NCI-H1092 treated with DMSO at 0.1 percent for 48 hours (cell line): ENCODE measurements around the gene WIPF1.

Experiments used
- DNase-seq: peaks from one replicate; lab custom pipeline; 2025; lab: John Stamatoyannopoulos, UW

The WIPF1 gene, protein sequence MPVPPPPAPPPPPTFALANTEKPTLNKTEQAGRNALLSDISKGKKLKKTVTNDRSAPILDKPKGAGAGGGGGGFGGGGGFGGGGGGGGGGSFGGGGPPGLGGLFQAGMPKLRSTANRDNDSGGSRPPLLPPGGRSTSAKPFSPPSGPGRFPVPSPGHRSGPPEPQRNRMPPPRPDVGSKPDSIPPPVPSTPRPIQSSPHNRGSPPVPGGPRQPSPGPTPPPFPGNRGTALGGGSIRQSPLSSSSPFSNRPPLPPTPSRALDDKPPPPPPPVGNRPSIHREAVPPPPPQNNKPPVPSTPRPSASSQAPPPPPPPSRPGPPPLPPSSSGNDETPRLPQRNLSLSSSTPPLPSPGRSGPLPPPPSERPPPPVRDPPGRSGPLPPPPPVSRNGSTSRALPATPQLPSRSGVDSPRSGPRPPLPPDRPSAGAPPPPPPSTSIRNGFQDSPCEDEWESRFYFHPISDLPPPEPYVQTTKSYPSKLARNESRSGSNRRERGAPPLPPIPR

GRCh38 chr2:174597345-174598047 is at the start of gene WIPF1:
WIPF1 (minus strand) TSS chr2:174597804; CDS start chr2:174585573, 12,231 bp downstream.
- DNase-seq, result no peak

DNA sequence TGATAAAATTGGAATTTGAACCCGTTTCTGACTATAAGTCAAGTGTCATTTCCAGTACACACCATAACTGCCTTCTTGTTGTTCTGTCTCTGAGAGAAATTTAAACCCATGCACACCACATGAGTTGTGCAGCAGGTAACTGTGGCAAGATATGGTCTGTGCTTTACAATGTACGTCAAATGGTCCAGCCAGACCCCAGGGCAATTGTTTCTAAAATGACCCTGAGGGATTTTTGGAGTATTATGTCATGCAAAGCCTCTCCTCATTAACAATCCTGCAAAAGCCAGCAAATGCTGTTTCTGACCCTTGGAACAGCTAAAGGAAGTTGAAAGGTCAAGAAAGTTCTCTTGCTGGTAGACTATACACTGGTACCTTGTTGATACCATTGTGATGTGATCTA is 47.7 kb upstream of the WIPF1 start:
- no peak for DNase-seq

DNA sequence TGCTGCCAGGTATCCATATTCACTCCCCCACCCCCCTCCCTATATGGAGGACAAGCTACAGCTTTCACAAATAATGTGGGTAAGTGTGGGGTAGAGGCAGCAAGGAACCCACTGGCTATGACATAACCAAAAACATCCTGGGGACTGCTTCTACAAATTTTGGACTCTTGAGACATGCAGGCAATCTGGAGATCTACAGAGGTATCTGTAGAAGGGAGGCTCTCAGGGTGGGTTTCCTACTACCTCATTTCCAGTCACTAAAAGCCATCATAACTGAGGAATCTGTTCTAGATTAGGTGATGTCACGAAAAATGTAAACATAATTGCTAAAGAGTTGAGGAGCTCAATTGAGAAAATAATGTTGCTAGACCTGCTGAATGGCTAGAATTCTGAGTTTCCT is 46.8 kb upstream of the WIPF1 start:
- no peak for DNase-seq

GRCh38 chr2:174643356-174643755 is 45.8 kb upstream of the WIPF1 start:
- DNase-seq, result no peak

- DNase-seq, result no peak
These were observed 43.6 kb upstream of the WIPF1 start for GRCh38 chr2:174641168-174641567.

DNA sequence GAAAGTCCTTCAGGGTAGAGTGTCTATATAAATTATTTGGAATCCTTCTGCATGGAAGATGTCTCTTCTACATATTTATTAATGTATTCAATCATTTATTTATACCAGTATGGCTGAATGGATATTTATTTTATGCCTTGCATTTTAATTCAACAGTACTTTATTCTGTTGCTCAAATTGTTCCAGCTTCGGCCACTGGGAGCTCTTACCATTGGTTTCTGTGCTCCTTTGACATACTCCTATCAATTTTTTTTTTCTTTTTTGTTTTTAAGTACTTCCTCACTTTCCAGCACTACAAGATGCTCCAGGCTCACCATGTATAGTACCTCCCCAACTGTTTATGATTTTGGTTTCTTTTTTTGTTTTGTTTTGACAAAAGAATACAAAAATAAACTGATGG is 39.4 kb upstream of the WIPF1 start:
- DNase-seq, result no peak

DNA sequence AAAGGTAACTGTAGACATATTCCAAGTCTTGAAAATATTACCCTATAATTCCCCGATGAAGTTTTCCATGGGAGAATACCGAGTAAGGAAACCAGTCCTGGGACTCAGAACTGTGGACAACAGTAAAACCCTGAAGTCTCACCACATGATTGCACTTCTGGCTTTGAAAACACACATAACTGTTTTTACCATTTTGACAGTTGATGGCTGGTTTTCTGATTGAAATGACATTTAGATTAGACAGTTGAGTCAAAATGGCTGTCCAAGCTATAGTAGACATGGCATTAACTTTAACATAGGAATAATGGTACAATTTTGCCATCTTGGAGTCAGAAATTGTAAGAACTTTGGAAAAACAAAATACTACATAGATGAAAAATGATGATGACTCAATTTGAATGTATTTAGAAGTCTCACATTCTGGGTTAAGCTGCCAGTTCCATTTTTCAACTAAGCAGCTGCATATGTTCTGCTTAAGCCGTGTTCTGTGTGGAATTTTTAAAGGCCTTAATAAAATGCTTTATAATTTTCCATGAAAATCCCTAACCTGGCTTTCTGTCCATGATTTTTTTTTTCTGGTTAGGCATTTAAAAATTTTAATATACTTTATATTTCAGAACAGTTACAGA is 38.3 kb upstream of the WIPF1 start:
- no peak for DNase-seq

- DNase-seq, result no peak
These were observed 37.5 kb upstream of the WIPF1 start for GRCh38 chr2:174635015-174635593.

DNA sequence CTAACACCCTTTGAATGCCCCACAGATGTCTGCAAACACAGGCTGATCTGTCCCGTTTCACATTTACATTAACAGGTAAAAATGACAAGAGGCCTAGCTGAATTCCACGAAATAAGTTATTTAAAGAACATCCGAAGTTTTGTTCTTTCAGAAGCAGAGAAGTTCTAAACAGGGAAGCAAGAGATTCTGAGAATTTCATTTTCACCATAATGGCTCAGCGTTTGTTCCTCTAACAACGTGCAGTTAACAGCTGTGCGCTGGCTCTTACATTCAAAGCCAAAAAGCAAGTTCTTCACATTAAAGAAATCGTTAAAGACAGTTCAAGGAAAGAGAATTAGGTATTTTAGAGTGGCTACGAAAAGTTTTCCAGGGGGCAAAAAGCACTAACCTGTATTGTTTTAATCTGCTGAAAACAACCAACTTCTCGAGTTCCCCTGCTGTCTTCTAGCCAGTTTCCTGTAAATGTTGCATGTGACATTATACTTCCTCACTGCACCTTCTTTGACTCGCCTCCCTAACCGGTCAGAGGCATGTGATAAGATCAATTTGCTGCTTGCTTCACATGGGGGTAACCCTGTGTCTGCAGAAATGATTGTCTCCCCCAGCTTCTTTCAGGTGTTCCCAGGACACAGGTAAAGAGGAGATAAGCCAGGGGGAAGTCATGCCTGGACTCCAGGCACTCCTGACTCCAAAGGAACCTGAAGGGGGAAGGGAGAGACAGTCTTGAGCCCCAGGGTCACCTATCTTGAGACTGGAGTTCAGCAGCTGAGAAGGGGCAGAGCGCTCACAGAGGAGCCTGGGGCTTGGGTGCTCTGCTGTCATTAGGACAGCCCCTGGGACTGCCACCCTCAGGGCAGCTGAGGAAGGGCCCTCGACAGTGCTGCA is 36.8 kb upstream of the WIPF1 start:
- no peak for DNase-seq

DNA sequence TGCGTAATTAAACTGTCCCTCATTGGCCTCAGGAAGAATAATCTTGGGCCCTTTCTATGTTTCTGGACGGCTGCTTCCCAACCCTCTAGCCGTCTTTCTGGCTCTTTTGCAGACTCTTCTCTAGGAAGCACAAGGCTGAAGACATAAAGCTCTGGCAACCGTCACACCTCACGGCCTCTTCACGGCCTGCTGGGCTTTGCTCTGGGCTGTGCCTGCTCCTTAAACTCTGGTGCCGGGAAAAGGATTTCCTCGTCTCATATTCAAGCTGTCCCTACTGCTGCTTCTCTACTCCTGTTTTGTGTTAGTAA is 36.0 kb upstream of the WIPF1 start:
- DNase-seq, result no peak

DNA sequence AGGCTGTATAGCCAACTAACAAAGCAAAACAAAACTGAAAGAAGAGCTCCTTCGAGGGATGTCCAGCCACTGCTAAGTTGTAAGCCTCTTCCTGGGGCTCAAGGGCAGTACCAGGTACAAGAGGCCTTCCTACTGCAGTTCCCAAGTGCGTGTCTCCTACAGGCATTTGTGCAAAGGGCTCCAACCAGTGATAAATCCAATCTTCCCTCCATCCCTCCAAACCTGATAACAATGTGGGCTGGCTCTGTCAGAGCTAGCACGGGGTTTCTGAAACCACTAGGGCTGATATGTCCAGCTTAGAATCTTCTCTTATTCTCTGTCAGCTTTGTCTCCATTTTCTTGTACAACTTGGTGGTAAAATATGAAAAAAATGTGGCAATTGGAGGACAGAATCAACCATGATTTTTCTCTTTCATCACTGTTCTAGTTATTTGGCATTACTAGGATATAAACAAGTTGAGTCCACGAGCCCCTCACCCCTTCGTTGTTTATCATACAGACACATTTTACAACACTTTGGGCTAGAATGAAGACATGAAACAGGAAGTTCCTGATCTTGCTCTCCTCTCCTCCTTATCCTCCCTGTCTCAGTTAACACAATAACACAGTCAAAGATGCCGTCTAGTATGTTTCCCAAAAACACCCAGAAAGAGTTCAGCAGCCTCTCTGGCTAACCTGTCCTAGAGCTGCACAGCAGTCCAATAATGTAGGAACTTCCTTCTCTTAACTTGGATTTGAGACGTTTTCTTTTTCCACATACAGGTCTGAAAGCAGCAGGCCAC is 35.4 kb upstream of the WIPF1 start:
- DNase-seq, result no peak

DNA sequence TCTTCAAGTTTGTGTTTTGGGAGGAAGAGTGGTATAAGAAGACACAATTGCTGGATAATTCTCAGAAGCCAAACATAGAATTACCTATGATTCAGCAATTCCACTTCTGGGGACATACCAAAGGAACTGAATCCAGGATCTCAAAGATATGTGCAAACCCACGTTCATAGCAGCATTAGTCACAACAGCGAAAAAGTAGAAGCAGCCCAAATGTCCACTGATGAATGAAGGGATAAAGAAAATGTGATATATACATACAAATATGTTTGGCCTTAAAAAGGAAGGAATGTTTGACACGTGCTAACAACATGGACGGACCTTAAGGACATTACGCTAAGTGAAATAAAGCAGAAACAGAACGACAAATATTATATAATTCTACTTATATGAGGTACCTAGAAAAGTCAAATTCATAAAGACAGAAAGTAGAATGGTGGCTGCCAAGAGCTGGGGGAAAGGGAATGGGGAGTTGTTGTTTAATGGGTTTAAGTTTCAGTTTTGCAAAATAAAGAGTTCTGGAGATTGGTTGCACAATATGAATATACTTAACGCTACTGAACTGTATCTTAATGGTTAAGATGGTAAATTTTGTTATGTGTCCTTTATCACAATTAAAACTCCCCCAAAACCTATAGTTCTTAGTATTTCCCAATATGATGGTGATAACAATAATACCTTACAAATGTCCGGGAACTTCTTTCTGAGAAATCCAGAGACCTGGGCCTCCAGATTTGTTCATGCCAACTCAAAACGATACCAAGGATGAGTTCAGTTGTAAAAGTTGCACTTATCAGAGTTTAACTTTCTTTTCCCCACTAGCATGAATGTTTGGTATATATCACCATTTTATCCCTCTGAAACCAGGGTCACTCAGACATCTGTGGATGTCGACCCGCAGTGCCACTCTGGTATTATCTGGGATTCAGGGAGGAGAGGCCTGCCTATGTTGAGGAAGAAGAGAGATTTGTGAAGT is 33.7 kb upstream of the WIPF1 start:
- no peak for DNase-seq

- no peak for DNase-seq
These were observed 32.5 kb upstream of the WIPF1 start for GRCh38 chr2:174630107-174630506.

DNA sequence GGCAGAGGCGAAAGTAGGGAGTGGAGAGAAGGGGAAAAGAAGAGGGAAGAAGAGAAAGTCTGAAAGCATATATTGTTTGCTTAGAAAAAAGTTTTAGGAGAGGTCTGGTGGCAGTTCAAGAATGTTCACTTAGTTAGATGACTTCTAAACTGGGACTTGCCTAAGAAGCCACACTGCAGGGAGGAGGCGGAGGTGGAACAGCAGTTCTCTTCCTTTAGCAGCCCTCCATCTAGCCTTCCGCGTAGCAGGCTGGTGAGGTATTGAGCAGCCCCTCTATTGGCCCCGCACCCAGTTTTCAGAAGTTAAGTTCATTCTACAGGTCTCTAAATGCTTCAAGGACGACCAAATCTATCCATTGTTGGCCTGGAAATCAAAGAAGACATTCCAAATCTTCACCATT is 31.9 kb upstream of the WIPF1 start:
- no peak for DNase-seq

GRCh38 chr2:174628528-174629169 is 31.0 kb upstream of the WIPF1 start:
- no peak for DNase-seq

GRCh38 chr2:174627216-174627615 is 29.6 kb upstream of the WIPF1 start:
- no peak for DNase-seq

GRCh38 chr2:174624895-174625430 is 27.4 kb upstream of the WIPF1 start:
- DNase-seq, result no peak

DNA sequence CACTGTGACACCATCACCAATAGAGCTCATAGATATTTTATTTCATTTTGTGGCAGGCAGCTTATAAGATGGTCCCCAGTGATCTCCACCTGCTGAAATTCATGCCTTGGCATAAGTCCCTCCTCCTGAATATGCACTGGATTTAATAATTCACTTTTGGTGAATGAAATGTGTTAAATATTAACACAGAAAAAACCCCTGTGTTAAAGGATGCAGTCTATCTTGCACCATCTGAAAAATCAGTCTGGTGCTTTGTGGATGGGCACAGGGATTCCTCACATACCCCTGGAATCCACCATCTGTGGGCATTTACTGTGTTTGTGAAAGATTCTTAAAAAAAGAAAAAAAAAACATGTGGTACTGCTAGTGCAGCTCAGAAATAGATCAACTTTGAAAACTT is 26.1 kb upstream of the WIPF1 start:
- DNase-seq, result no peak

- no peak for DNase-seq
These were observed 25.6 kb upstream of the WIPF1 start for GRCh38 chr2:174623106-174623637.
